ENCODE results near the gene WIPF2.
A peak's percentile ranks its signal among the peaks of the same experiment; 100 is the strongest.

Gene WIPF2

GRCh38 chr17:40313668-40314583 lies 94.8 kb downstream of the WIPF2 start:
- DNase-seq (ENCODE audit: low spot score): no peak

DNA sequence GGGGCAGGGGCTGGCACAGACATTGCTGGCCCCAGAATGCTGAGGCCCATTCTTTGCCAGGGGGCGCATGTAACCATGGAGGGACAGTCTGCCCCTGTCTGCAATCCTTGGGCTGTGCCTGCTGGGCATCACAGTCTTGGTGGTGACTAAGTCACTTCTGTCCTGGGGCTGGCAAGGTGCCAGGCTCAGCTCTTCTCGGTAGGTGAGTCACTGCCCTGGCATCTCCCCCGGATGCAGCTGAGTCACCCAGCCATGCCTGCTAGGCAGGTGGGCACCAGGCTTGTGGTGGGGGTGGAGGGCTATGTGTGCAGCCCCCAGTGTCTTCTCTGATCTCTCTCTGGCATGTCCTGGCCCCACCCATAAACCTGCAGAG lies 95.5 kb downstream of the WIPF2 start:
- DNase-seq (ENCODE audit: low spot score): peak; percentile 37

GRCh38 chr17:40315206-40315605 lies 96.1 kb downstream of the WIPF2 start:
- DNase-seq (ENCODE audit: low spot score): no peak

- DNase-seq (ENCODE audit: low spot score): no peak
These were observed 96.8 kb downstream of the WIPF2 start for GRCh38 chr17:40315678-40316570.

- peak; percentile 41 for DNase-seq (ENCODE audit: low spot score)
These were observed 97.7 kb downstream of the WIPF2 start for GRCh38 chr17:40316571-40317344.

GRCh38 chr17:40317345-40317873 lies 98.3 kb downstream of the WIPF2 start:
- peak; percentile 80 for DNase-seq (ENCODE audit: low spot score)

GRCh38 chr17:40317880-40318829 lies 99.1 kb downstream of the WIPF2 start:
- DNase-seq (ENCODE audit: low spot score): peak; percentile 98

GRCh38 chr17:40318830-40319391 lies 99.8 kb downstream of the WIPF2 start:
- DNase-seq (ENCODE audit: low spot score): no peak

DNA sequence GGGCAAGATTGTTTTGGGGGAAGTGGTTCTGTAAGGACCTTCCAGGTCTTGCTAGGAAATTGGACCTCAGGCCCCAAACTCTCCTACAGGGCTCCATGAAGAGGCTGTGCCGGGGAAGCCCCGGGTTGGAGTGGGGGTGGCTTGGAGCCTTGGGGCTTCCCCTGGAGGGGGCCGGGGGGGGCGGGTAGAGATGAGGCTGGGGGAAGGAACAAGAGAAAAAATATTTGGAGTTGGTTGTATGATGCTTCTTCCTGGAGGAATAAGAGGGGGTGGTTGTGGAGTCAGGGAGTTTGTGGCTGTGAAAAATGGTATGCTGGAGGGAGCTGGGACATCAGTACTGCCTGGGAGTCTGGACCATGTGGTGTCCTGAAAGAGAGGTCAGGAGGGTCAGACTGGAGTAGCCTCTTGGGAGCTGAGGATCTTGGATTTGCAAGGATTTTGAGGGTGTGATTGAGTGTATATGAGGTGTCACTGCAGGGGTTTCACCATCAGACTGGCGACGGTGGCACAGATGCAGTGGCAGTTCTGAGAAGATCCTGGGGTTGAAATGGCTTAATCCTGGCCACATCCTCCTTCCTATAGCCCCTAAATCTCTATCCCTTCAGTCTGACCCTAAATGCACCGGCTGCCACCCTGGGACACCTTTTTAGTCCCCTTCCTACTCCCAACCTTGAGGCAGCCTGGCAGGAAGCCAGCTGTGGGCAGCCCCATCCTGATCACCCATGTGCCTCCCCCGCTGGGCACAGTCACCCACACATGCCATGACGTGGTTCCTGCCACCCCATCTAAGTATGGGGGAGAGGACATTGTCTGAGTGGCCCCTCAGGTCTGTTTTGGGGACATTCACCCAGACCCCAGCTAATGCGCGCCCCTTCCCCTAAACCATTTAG lies 100.8 kb downstream of the WIPF2 start:
- no peak for DNase-seq (ENCODE audit: low spot score)

- DNase-seq (ENCODE audit: low spot score): no peak
These were observed 101.8 kb downstream of the WIPF2 start for GRCh38 chr17:40320756-40321523.

DNA sequence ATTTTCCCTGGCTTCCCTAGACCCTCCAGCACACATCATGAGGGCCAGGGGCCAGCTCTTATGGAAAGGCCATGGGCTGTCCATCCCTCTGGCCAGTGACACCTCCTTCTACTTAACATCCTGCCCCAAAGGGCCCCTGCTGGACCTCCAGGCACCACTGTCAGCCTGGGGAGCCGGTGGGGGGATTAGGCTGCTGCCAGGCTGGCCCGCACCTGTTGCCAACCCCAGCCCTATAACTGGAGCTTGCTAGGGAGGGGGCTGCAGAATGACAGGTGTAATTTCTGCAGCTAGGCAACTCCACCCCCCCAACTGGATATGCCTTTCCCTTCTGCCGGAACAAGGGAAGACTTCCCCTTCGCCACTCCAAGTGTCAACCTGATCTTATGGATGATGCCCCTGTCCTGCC lies 102.4 kb downstream of the WIPF2 start:
- no peak for DNase-seq (ENCODE audit: low spot score)

GRCh38 chr17:40321961-40322357 lies 102.9 kb downstream of the WIPF2 start:
- DNase-seq (ENCODE audit: low spot score): peak; percentile 87

- DNase-seq (ENCODE audit: low spot score): no peak
These were observed 103.5 kb downstream of the WIPF2 start for GRCh38 chr17:40322358-40323315.

GRCh38 chr17:40323391-40324381 lies 104.6 kb downstream of the WIPF2 start:
- no peak for DNase-seq (ENCODE audit: low spot score)

DNA sequence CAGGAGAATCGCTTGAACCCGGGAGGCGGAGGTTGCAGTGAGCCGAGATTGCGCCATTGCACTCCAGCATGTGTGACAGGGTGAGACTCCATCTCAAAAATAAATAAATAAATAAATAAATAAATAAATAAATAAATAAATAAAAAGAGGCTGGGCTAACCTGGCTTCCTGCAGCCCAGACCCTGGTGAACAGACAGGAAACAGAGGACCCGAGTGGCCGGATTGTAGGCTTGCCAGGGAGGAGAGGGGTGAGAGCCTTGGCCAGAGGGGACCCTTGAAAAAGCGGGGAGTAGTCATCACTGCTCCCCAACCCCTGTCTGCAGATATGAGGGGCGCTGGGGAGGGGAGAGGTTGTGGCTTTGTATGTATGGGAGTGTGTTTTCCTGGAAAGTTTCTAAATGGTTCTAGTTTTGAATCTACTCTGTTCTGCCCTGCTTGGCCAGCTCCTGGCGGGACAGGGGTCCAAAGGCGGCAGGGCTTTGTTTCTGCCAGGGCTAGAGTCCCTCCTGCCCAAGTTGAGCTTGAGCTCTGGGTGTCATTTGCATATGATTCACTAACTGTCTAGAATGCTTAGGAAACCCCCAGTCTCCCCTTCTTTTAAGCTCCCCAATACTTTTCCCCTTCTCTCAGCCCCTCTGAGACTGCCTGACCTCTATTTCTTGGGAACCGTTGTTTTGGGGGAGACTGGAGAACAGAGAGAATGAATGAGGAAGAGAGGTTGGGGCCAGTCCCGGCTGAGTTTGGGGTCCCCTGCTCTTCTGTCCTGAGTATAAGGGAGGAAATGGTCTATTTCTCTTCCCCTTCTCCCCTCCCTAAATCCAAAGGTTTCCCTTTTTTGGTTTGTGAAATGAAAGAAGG lies 106.3 kb downstream of the WIPF2 start:
- DNase-seq (ENCODE audit: low spot score): no peak
